HG02798 (cell line): ENCODE measurements around the gene ATP6V1B1.
"Not testable (repeated sequence)": the region's sequence is repeated elsewhere in the genome, so short reads cannot be mapped to it uniquely, and the experiment has no call there.

ENCODE experiments used
- ATAC-seq: cut with Tn5 transposase; IDR thresholded peaks from one replicate; pipeline ENCODE4 v1.9.1; 2021; ENCODE audit warnings: mild to moderate bottlenecking; ENCODE audit not compliant: unreplicated experiment, poor library complexity

The ATP6V1B1 gene

GRCh38 chr2:70985283-70985688 is 49.6 kb downstream of the ATP6V1B1 start:
- ATAC-seq: no peak

GRCh38 chr2:70985956-70986355 is 50.3 kb downstream of the ATP6V1B1 start:
- ATAC-seq: no peak

- ATAC-seq: no peak
These were observed 50.9 kb downstream of the ATP6V1B1 start for GRCh38 chr2:70986499-70987189.

GRCh38 chr2:70987386-70987785 is 51.7 kb downstream of the ATP6V1B1 start:
- no peak for ATAC-seq

GRCh38 chr2:70988151-70988550 is 52.5 kb downstream of the ATP6V1B1 start:
- no peak for ATAC-seq

GRCh38 chr2:70988726-70989648 is 53.3 kb downstream of the ATP6V1B1 start:
- ATAC-seq: no peak

- no peak for ATAC-seq
These were observed 54.5 kb downstream of the ATP6V1B1 start for GRCh38 chr2:70990216-70990615.

GRCh38 chr2:70991142-70991541 is 55.4 kb downstream of the ATP6V1B1 start:
- no peak for ATAC-seq

- ATAC-seq: no peak
These were observed 56.0 kb downstream of the ATP6V1B1 start for GRCh38 chr2:70991742-70992141.

GRCh38 chr2:70992945-70993853 is 57.5 kb downstream of the ATP6V1B1 start:
- no peak for ATAC-seq

- peak; percentile 31 for ATAC-seq
These were observed 58.5 kb downstream of the ATP6V1B1 start for GRCh38 chr2:70994009-70994698.

- ATAC-seq: peak; percentile 97
These were observed 59.2 kb downstream of the ATP6V1B1 start, which contains the start of gene TEX261 for GRCh38 chr2:70994699-70995425. TSS of gene TEX261 (minus strand) at chr2:70994873. CDS start at chr2:70994757, 116 bp downstream.

- ATAC-seq: peak; percentile 36
These were observed 59.7 kb downstream of the ATP6V1B1 start for GRCh38 chr2:70995426-70995729.

- ATAC-seq: not testable (repeated sequence)
These were observed 63.2 kb downstream of the ATP6V1B1 start for GRCh38 chr2:70998885-70999284.

GRCh38 chr2:70999362-70999761 is 63.7 kb downstream of the ATP6V1B1 start:
- ATAC-seq: no peak

- not testable (repeated sequence) for ATAC-seq
These were observed 64.2 kb downstream of the ATP6V1B1 start for GRCh38 chr2:70999931-71000330.

GRCh38 chr2:71000780-71001591 is 65.3 kb downstream of the ATP6V1B1 start:
- ATAC-seq: peak; percentile 93

- ATAC-seq: no peak
These were observed 65.9 kb downstream of the ATP6V1B1 start for GRCh38 chr2:71001592-71001927.
